GM19395 (cell line): ENCODE measurements around the gene MPO.

Experiments used
- ATAC-seq: cut with Tn5 transposase; IDR thresholded peaks from one replicate; pipeline ENCODE4 v1.9.1; 2021; ENCODE audit warnings: mild to moderate bottlenecking, moderate library complexity; ENCODE audit not compliant: unreplicated experiment

The MPO gene

GRCh38 chr17:58319173-58320162 lies 38.7 kb upstream of the MPO start:
- ATAC-seq = no peak

- no peak for ATAC-seq
Observed at GRCh38 chr17:58318627-58319172, 38.0 kb upstream of the MPO start.

GRCh38 chr17:58318065-58318481 lies 37.3 kb upstream of the MPO start:
- ATAC-seq = no peak

GRCh38 chr17:58317421-58318064 lies 36.8 kb upstream of the MPO start:
- peak; percentile 82 for ATAC-seq

- no peak for ATAC-seq
Observed at GRCh38 chr17:58316260-58316960, 35.7 kb upstream of the MPO start.

- no peak for ATAC-seq
Observed at GRCh38 chr17:58315750-58316149, 35.0 kb upstream of the MPO start.

- ATAC-seq = no peak
Observed at GRCh38 chr17:58315281-58315711, 34.6 kb upstream of the MPO start.

GRCh38 chr17:58314706-58315015 lies 33.9 kb upstream of the MPO start:
- no peak for ATAC-seq

- no peak for ATAC-seq
Observed at GRCh38 chr17:58313815-58314705, 33.3 kb upstream of the MPO start.

- no peak for ATAC-seq
Observed at GRCh38 chr17:58312829-58313228, 32.1 kb upstream of the MPO start.

GRCh38 chr17:58312021-58312630 lies 31.4 kb upstream of the MPO start:
- ATAC-seq = no peak

GRCh38 chr17:58311429-58311894 lies 30.7 kb upstream of the MPO start:
- no peak for ATAC-seq

GRCh38 chr17:58310511-58311428 lies 30.0 kb upstream of the MPO start:
- ATAC-seq = no peak

GRCh38 chr17:58309918-58310259 lies 29.2 kb upstream of the MPO start:
- no peak for ATAC-seq

- ATAC-seq = no peak
Observed at GRCh38 chr17:58308985-58309917, 28.5 kb upstream of the MPO start.

GRCh38 chr17:58308173-58308984 lies 27.6 kb upstream of the MPO start:
- ATAC-seq = no peak
